ENCODE data around the gene NRXN2. TPM values are rescaled to one million over a fixed set of nuclear protein-coding genes. Genes with fewer than 3 reads are reported as not detected.

Gene NRXN2
- total RNA-seq, 4 donors from 2014 or later = 0.21 to 0.72 (median 0.64) TPM; not detected in 1

DNA sequence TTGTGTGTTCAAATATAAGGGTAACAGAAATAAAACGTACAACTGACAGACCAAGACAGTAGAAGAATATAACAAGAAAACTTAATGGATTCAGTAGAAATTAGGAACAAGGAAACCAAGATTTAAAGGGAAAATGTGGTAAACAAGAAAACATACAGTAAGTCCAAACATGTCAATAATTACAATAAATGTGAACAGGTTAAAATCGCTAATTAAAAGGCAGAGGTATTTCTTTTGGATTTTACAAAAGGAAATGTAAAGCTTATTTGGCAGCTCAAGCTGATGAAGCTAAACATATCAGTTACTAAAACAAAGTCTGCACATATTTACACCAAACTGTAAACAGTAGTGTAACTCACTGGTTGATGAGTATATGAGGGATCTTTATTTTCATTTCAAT is 134.3 kb downstream of the NRXN2 start:
- Histone ChIP-seq H3K4me3 (no peak overlapping the region), H3K4me1 (no peaks in the 10 kb centered on the region), H3K9me3 (peaks cover 6% of the 10 kb centered on the region), H3K27ac (no peak overlapping the region), H3K27me3 (peaks cover 11% of the 10 kb centered on the region), H3K36me3 (no peaks in the 10 kb centered on the region)
- TF ChIP-seq POLR2A (IDR thresholded peaks at IDR 0.05) = no peak
- TF ChIP-seq, protein P1, sequence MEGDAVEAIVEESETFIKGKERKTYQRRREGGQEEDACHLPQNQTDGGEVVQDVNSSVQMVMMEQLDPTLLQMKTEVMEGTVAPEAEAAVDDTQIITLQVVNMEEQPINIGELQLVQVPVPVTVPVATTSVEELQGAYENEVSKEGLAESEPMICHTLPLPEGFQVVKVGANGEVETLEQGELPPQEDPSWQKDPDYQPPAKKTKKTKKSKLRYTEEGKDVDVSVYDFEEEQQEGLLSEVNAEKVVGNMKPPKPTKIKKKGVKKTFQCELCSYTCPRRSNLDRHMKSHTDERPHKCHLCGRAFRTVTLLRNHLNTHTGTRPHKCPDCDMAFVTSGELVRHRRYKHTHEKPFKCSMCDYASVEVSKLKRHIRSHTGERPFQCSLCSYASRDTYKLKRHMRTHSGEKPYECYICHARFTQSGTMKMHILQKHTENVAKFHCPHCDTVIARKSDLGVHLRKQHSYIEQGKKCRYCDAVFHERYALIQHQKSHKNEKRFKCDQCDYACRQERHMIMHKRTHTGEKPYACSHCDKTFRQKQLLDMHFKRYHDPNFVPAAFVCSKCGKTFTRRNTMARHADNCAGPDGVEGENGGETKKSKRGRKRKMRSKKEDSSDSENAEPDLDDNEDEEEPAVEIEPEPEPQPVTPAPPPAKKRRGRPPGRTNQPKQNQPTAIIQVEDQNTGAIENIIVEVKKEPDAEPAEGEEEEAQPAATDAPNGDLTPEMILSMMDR (IDR thresholded peaks at IDR 0.05) = no peak
- TF ChIP-seq POLR2AphosphoS5 (IDR thresholded peaks at IDR 0.05) = no peak
- TF ChIP-seq EP300 (IDR thresholded peaks at IDR 0.05) = no peak
- 89% methylated on average over 2 of the region's 2 CpGs for WGBS
- no peak for DNase-seq (ENCODE audit: low spot score in 2 of 2)

DNA sequence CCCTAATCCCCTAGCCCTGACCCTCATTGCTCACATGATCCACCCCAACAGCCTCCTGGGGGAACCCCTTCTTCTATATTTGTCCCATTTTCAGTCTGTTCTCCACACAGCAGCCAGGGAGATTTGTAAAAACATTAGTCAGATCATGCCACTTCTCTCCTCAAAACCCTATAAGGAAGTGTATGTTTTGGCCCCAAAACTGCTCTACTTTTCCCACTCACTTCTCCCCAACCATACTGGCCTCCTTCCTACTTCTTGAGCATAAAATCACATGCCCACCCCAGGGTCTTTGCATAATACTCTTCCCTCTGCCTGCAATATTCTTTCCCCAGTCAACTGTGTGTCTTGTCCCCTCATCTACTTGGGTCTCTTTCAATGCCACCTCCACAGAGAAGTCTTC is 136.6 kb downstream of the NRXN2 start:
- H3K4me1 ChIP-seq = no peaks in the 10 kb centered on the region
- H3K27ac ChIP-seq = no peak overlapping the region
- TF ChIP-seq, protein P1 (IDR thresholded peaks at IDR 0.05) = no peak
- no peak for TF ChIP-seq POLR2AphosphoS5 (IDR thresholded peaks at IDR 0.05)
- TF ChIP-seq EP300 (IDR thresholded peaks at IDR 0.05) = no peak
- no peak for TF ChIP-seq POLR2A (IDR thresholded peaks at IDR 0.05)
- H3K9me3 ChIP-seq = peaks cover 6% of the 10 kb centered on the region
- no peaks in the 10 kb centered on the region for H3K36me3 ChIP-seq
- H3K27me3 ChIP-seq = peaks cover 8% of the 10 kb centered on the region
- H3K4me3 ChIP-seq = no peak overlapping the region
- DNase-seq (ENCODE audit: low spot score in 2 of 2) = no peak

DNA sequence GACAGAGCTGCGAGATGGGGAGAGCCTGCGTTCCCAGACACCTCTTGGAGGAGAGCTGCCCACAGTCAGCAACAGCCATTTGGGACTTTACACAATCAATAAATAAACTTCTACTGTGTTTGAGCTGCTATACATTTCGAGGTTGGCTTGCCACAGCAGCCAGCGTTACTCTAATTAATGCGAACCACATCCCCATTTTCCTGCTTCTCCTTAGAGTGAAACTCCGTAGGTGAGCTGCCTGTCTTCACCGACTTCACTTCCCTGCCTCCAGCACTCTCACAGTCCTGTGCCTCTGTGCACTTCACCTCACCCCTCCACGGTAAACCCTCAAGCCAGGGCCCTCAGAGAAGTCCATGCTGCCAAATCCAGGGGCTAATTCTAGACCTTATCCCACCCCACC is 137.8 kb downstream of the NRXN2 start:
- WGBS = 61% methylated on average over 8 of the region's 8 CpGs
- no peaks in the 10 kb centered on the region for H3K36me3 ChIP-seq
- no peak overlapping the region for H3K4me3 ChIP-seq
- DNase-seq (ENCODE audit: low spot score in 2 of 2) = peak in 1 of 2 donors; percentile 17
- TF ChIP-seq, protein P1 (IDR thresholded peaks at IDR 0.05) = no peak
- TF ChIP-seq POLR2A (IDR thresholded peaks at IDR 0.05) (no peak), POLR2AphosphoS5 (IDR thresholded peaks at IDR 0.05) (no peak), EP300 (IDR thresholded peaks at IDR 0.05) (no peak)
- no peaks in the 10 kb centered on the region for H3K4me1 ChIP-seq
- peaks cover 6% of the 10 kb centered on the region for H3K9me3 ChIP-seq
- H3K27ac ChIP-seq = no peak overlapping the region
- H3K27me3 ChIP-seq = peaks cover 13% of the 10 kb centered on the region

DNA sequence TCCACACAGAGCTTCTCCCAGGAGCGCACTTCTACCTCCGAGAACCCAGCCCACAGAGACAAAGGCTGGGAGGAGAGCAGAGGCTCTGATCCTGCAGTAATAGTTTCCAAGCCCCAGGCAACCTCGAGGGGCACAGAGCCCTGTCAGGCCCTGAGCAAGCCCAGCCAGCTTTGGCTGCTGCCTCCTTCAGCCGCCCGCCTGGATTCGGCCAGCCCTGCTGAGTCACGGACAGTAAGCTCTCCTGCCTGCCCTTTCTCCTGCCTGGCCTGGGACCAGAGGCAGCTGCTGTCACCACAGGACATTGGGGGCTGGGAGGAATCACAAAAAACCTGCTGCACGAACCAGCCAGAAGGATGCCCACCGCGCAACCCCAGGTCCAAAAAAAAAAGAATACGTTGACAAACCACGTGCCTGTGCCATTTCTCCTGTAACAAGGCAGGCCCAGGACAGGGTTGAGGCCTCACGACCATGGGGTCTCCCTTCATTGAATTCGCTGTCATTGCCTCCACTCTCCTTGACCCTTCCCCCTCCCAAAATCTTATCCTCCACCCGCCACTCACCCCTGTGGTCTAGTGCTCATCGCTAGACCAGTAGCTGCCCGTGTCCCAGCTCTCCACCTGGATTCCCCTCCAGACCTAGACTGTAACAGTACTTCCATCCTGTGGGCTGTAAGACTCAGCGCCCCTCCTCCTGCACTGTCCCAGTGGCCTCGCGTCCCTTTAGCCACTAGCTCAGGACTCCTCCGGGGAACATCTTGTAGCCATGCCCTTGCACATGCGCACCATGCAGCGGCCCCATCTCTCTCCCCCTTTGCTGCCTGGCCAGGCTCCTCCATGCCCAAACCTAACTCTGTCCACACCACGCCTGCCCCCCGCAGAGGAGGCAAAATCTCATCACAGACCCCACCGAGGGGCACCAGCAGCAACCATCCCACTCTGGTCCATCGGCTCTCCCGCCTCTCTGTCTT is 139.4 kb downstream of the NRXN2 start:
- H3K27me3 ChIP-seq = peaks cover 9% of the 10 kb centered on the region
- no peak overlapping the region for H3K4me3 ChIP-seq
- WGBS = 89% methylated on average over 28 of the region's 28 CpGs
- TF ChIP-seq POLR2AphosphoS5 (IDR thresholded peaks at IDR 0.05) = no peak
- TF ChIP-seq EP300 (IDR thresholded peaks at IDR 0.05) = no peak
- no peak for TF ChIP-seq POLR2A (IDR thresholded peaks at IDR 0.05)
- TF ChIP-seq, protein P1 (IDR thresholded peaks at IDR 0.05) = no peak
- no peaks in the 10 kb centered on the region for H3K36me3 ChIP-seq
- H3K4me1 ChIP-seq = no peaks in the 10 kb centered on the region
- H3K27ac ChIP-seq = no peak overlapping the region
- no peaks in the 10 kb centered on the region for H3K9me3 ChIP-seq
- peak in 1 of 2 donors; percentile 51 for DNase-seq (ENCODE audit: low spot score in 2 of 2)

DNA sequence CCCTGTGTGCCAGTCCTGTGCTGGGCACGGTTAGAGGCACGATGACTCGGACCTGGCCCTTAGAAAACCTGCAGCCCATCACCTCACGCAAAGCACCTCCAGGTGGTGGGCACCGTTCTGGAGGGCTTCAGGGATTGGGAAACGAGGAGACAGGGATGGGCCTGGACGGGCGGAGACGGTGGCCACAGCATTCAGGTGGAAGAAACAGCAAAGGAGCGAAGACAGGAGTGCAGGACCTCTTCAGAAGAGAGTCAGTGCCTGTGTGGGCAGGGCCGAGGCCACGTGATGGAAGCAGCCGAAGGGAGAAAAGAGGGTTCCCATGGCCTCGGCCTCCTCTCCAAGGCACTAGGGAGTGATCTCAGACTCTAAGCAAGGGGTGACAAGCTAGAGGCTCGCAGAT is 140.1 kb downstream of the NRXN2 start:
- no peak for TF ChIP-seq POLR2AphosphoS5 (IDR thresholded peaks at IDR 0.05)
- TF ChIP-seq EP300 (IDR thresholded peaks at IDR 0.05) = no peak
- TF ChIP-seq, protein P1 (IDR thresholded peaks at IDR 0.05) = no peak
- no peak for TF ChIP-seq POLR2A (IDR thresholded peaks at IDR 0.05)
- H3K9me3 ChIP-seq = no peaks in the 10 kb centered on the region
- H3K4me3 ChIP-seq = no peak overlapping the region
- peak in 1 of 2 donors; percentile 51 for DNase-seq (ENCODE audit: low spot score in 2 of 2)
- H3K36me3 ChIP-seq = no peaks in the 10 kb centered on the region
- H3K4me1 ChIP-seq = no peaks in the 10 kb centered on the region
- no peak overlapping the region for H3K27ac ChIP-seq
- peaks cover 12% of the 10 kb centered on the region for H3K27me3 ChIP-seq
- WGBS = 86% methylated on average over 15 of the region's 15 CpGs
